ENCODE measurements around the gene CLTA.
"Not testable (repeated sequence)": the region's sequence is repeated elsewhere in the genome, so short reads cannot be mapped to it uniquely, and the experiment has no call there.

Gene CLTA

GRCh38 chr9:36218011-36218410 is 27.3 kb downstream of the CLTA start:
- Histone ChIP-seq H4K20me1 (peaks cover 78% of the 10 kb centered on the region), H3K36me3 (peaks cover 97% of the 10 kb centered on the region), H3K27me3 (no peaks in the 10 kb centered on the region), H3K9me3 (peaks cover 15% of the 10 kb centered on the region), H3K4me2 (no peak overlapping the region), H3K4me1 (peaks cover 17% of the 10 kb centered on the region), H3K9ac (no peak overlapping the region), H3K27ac (no peak overlapping the region), H3K4me3 (no peak overlapping the region)
- TF ChIP-seq Cebpa-rat (IDR thresholded peaks at IDR 0.05), result no peak

GRCh38 chr9:36218411-36218901 is 27.7 kb downstream of the CLTA start:
- H3K9me3 ChIP-seq, result peaks cover 16% of the 10 kb centered on the region
- H3K27me3 ChIP-seq, result no peaks in the 10 kb centered on the region
- H3K4me1 ChIP-seq, result peaks cover 13% of the 10 kb centered on the region
- no peak overlapping the region for H3K4me2 ChIP-seq
- H3K36me3 ChIP-seq, result peaks cover 97% of the 10 kb centered on the region
- H4K20me1 ChIP-seq, result peaks cover 74% of the 10 kb centered on the region
- H3K27ac ChIP-seq, result no peak overlapping the region
- H3K4me3 ChIP-seq, result no peak overlapping the region
- no peak overlapping the region for H3K9ac ChIP-seq
- TF ChIP-seq Cebpa-rat (IDR thresholded peaks at IDR 0.05), result no peak

- peaks cover 98% of the 10 kb centered on the region for H3K36me3 ChIP-seq
- TF ChIP-seq Cebpa-rat (IDR thresholded peaks at IDR 0.05), result no peak
These were observed 30.9 kb downstream of the CLTA start for GRCh38 chr9:36221667-36222066.

GRCh38 chr9:36222449-36222848 is 31.7 kb downstream of the CLTA start:
- peaks cover 98% of the 10 kb centered on the region for H3K36me3 ChIP-seq
- no peaks in the 10 kb centered on the region for H3K4me1 ChIP-seq
- peaks cover 16% of the 10 kb centered on the region for H3K9me3 ChIP-seq
- no peak overlapping the region for H3K9ac ChIP-seq
- H3K27me3 ChIP-seq, result no peaks in the 10 kb centered on the region
- H4K20me1 ChIP-seq, result peaks cover 43% of the 10 kb centered on the region
- no peak overlapping the region for H3K4me3 ChIP-seq
- H3K4me2 ChIP-seq, result no peak overlapping the region
- no peak for TF ChIP-seq Cebpa-rat (IDR thresholded peaks at IDR 0.05)
- H3K27ac ChIP-seq, result no peak overlapping the region

More at GRCh38 chr9:36221667-36222066, 30.9 kb downstream of the CLTA start:
- Histone ChIP-seq H3K4me2 (no peak overlapping the region), H3K27ac (no peak overlapping the region), H3K9me3 (peaks cover 16% of the 10 kb centered on the region), H3K9ac (no peak overlapping the region), H4K20me1 (peaks cover 50% of the 10 kb centered on the region), H3K27me3 (no peaks in the 10 kb centered on the region), H3K4me1 (no peaks in the 10 kb centered on the region), H3K4me3 (no peak overlapping the region)

GRCh38 chr9:36237230-36237629 is 46.5 kb downstream of the CLTA start:
- no peaks in the 10 kb centered on the region for H4K20me1 ChIP-seq
- no peak for TF ChIP-seq Cebpa-rat (IDR thresholded peaks at IDR 0.05)
- no peaks in the 10 kb centered on the region for H3K9me3 ChIP-seq

GRCh38 chr9:36239205-36239604 is 48.5 kb downstream of the CLTA start:
- not testable (repeated sequence) for H3K9ac ChIP-seq, H3K4me3 ChIP-seq, H3K4me1 ChIP-seq, H3K4me2 ChIP-seq, H3K27me3 ChIP-seq, H3K27ac ChIP-seq, H4K20me1 ChIP-seq, H3K9me3 ChIP-seq
- H3K36me3 ChIP-seq, result peaks cover 78% of the 10 kb centered on the region

More at GRCh38 chr9:36237230-36237629, 46.5 kb downstream of the CLTA start:
- Histone ChIP-seq H3K27me3 (no peaks in the 10 kb centered on the region), H3K36me3 (peaks cover 78% of the 10 kb centered on the region), H3K27ac (no peak overlapping the region), H3K4me2 (no peak overlapping the region), H3K9ac (no peak overlapping the region), H3K4me3 (no peak overlapping the region), H3K4me1 (no peaks in the 10 kb centered on the region)

- H3K4me1 ChIP-seq, H3K4me2 ChIP-seq, H4K20me1 ChIP-seq, H3K27ac ChIP-seq, H3K9me3 ChIP-seq, H3K9ac ChIP-seq, H3K4me3 ChIP-seq, H3K27me3 ChIP-seq: not testable (repeated sequence)
- H3K36me3 ChIP-seq, result peaks cover 78% of the 10 kb centered on the region
These were observed 49.0 kb downstream of the CLTA start for GRCh38 chr9:36239675-36240074.

GRCh38 chr9:36245906-36246305 is 55.2 kb downstream of the CLTA start:
- Histone ChIP-seq H3K36me3 (peaks cover 73% of the 10 kb centered on the region), H3K4me2 (no peak overlapping the region)

GRCh38 chr9:36247356-36247755 is 56.6 kb downstream of the CLTA start:
- no peak overlapping the region for H3K4me2 ChIP-seq
- no peaks in the 10 kb centered on the region for H3K4me1 ChIP-seq
- no peaks in the 10 kb centered on the region for H3K27me3 ChIP-seq
- TF ChIP-seq Cebpa-rat (IDR thresholded peaks at IDR 0.05), result no peak
- no peak overlapping the region for H3K27ac ChIP-seq
- H4K20me1 ChIP-seq, result peaks cover 65% of the 10 kb centered on the region
- no peaks in the 10 kb centered on the region for H3K9me3 ChIP-seq
- H3K9ac ChIP-seq, result no peak overlapping the region
- peaks cover 62% of the 10 kb centered on the region for H3K36me3 ChIP-seq
- H3K4me3 ChIP-seq, result no peak overlapping the region

More at GRCh38 chr9:36245906-36246305, 55.2 kb downstream of the CLTA start:
- Histone ChIP-seq H3K9me3 (no peaks in the 10 kb centered on the region), H3K27me3 (no peaks in the 10 kb centered on the region), H3K4me3 (no peak overlapping the region), H3K4me1 (no peaks in the 10 kb centered on the region), H3K27ac (no peak overlapping the region), H4K20me1 (peaks cover 50% of the 10 kb centered on the region), H3K9ac (no peak overlapping the region)
- no peak for TF ChIP-seq Cebpa-rat (IDR thresholded peaks at IDR 0.05)

- not testable (repeated sequence) for H3K9ac ChIP-seq, H3K9me3 ChIP-seq, H3K27ac ChIP-seq, H3K4me1 ChIP-seq, H3K4me2 ChIP-seq, H3K27me3 ChIP-seq, H3K4me3 ChIP-seq
- H3K36me3 ChIP-seq, result peaks cover 59% of the 10 kb centered on the region
- peaks cover 71% of the 10 kb centered on the region for H4K20me1 ChIP-seq
These were observed 57.3 kb downstream of the CLTA start for GRCh38 chr9:36248061-36248460.

- H3K9ac ChIP-seq, result no peak overlapping the region
- TF ChIP-seq Cebpa-rat (IDR thresholded peaks at IDR 0.05), result no peak
- no peaks in the 10 kb centered on the region for H3K9me3 ChIP-seq
- H3K27me3 ChIP-seq, result no peaks in the 10 kb centered on the region
- peaks cover 82% of the 10 kb centered on the region for H4K20me1 ChIP-seq
- H3K27ac ChIP-seq, result no peak overlapping the region
- H3K4me2 ChIP-seq, result no peak overlapping the region
- H3K4me3 ChIP-seq, result no peak overlapping the region
- H3K4me1 ChIP-seq, result no peaks in the 10 kb centered on the region
- H3K36me3 ChIP-seq, result peaks cover 56% of the 10 kb centered on the region
These were observed 58.5 kb downstream of the CLTA start for GRCh38 chr9:36249189-36249588.

All from BLaER1 (cell line).